Urinary bladder (tissue), 4 donors: ENCODE measurements around the gene DHRS11. TPM values are rescaled to one million over a fixed set of nuclear protein-coding genes. Genes with fewer than 3 reads are reported as not detected.
A peak's percentile ranks its signal among the peaks of the same experiment; 100 is the strongest.
"Not testable (repeated sequence)": the region's sequence is repeated elsewhere in the genome, so short reads cannot be mapped to it uniquely, and the experiment has no call there.

ENCODE experiments used
- DNase-seq: peaks from one replicate; pipeline ENCODE4 v3.0.0-alpha.2; 2015; ENCODE audit errors: extremely low spot score
- H3K27ac ChIP-seq: one replicate; pipeline ENCODE4 v1.5.1; 2013; ENCODE audit warnings: low read depth, mild to moderate bottlenecking, moderate library complexity
- H3K36me3 ChIP-seq: one replicate; pipeline ENCODE4 v1.6.1; 2013; ENCODE audit warnings: mild to moderate bottlenecking, moderate library complexity; ENCODE audit not compliant: insufficient read depth
- H3K4me1 ChIP-seq: one replicate; pipeline ENCODE4 v1.6.1; 2013; ENCODE audit warnings: mild to moderate bottlenecking, moderate library complexity; ENCODE audit not compliant: insufficient read depth
- H3K4me3 ChIP-seq: one replicate; pipeline ENCODE4 v1.5.1; 2013; ENCODE audit warnings: low read depth, low read length
- WGBS: extraction: QIAGEN DNeasy Blood & Tissue Kit; methylation state at CpG from one replicate; pipeline ENCODE4 v1.1.7; 2013; 5-methylcytosine and 5-hydroxymethylcytosine counted together
- polyA plus RNA-seq: library from polyadenylated mRNA; stranded (reverse); fragments of 200-250 nt; gene quantifications from one replicate; pipeline ENCODE4 v1.2.3, GENCODE V29; 2013
- total RNA-seq: library from RNA; depleted of rRNA; stranded (reverse); fragments of >200 nt; gene quantifications from one replicate; pipeline ENCODE4 v1.2.3, GENCODE V29; 2014
- donor health status: healthy with polysubstance abuse.
- donor health status: healthy.

Gene DHRS11
- total and polyA plus RNA-seq, 2 donors: 3.2 to 9.4 TPM

DNA sequence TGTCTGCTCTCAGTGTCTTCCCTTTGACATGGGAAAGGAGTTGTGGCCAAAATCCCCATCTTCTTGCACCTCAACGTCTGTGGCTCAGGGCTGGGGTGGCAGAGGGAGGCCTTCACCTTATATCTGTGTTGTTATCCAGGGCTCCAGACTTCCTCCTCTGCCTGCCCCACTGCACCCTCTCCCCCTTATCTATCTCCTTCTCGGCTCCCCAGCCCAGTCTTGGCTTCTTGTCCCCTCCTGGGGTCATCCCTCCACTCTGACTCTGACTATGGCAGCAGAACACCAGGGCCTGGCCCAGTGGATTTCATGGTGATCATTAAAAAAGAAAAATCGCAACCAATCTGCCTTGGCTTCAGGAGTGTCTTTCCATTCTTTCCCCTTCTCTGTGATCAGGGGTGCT, 8.8 kb downstream of the DHRS11 start:
- 71% methylated on average over 3 of the region's 3 CpGs for WGBS
- Histone ChIP-seq H3K4me3 (no peak overlapping the region), H3K36me3 (no peaks in the 10 kb centered on the region), H3K27ac (no peak overlapping the region), H3K4me1 (no peaks in the 10 kb centered on the region)
- no peak for DNase-seq

DNA sequence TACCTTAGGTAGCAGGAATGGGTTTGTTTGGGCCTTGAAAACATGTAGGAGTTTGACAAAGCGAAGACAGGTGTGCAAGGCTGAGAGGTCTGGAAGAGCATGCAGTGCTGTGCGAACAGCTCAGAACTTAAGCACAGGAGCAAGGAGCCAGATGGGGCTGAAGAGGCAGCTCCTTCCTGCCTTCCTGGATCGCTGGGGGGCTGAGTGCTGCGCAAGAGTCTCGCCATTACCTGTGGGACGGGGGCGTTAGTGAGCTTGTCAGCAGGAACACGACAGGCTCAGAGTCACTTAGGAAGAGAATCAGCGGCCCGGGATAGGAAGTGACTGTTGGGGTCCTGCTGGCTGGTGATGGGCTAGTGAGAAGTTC, 9.2 kb downstream of the DHRS11 start:
- no peak for DNase-seq
- Histone ChIP-seq H3K4me3 (peak overlapping the region; percentile 69), H3K27ac (peak overlapping the region; percentile 64), H3K4me1 (no peaks in the 10 kb centered on the region), H3K36me3 (no peaks in the 10 kb centered on the region)
- WGBS: 13% methylated on average over 10 of the region's 10 CpGs

DNA sequence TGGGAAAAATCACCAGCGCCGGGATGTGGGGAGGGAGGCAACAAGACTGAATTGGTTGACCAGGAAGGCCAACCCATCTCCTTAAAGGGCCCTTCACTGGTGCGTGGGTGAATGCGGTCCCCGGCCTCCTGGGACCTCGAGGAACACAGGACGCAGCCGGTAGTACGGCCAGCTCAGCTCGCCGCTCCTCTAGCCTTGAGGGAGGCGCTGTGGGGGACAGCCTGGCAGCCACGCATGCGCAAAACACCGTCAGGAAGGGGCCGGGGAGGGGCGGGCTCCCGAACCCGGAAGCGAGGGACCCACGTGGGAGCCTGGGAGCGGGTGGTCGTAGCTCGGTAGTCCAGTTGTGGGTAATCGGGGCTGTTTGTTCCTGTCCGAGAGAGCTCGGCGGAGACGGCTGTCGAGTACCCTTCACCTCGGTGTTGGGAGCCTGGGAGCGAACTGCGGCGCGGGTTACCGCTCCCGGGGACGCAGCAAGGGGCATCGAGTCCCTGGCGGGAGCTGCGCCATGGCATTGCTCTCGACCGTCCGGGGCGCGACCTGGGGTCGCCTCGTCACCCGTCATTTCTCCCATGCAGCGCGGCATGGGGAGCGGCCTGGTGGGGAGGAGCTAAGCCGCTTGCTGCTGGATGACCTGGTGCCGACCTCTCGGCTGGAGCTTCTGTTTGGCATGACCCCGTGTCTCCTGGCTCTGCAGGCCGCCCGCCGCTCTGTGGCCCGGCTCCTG, 9.8 kb downstream of the DHRS11 start, which contains the start of gene MRM1:
TSS of gene MRM1 (plus strand) at position 281 of the 727 bp plus-strand sequence. CDS start at position 509, 228 bp downstream.
- H3K4me1 ChIP-seq: no peaks in the 10 kb centered on the region
- peak within 1 kb of the TSS; percentile 69 for H3K4me3 ChIP-seq
- peak; percentile 72 for DNase-seq
- H3K36me3 ChIP-seq: no peaks in the 10 kb centered on the region
- H3K27ac ChIP-seq: peak within 1 kb of the TSS; percentile 64
- WGBS: under 1% methylated on average over 60 of the region's 60 CpGs

DNA sequence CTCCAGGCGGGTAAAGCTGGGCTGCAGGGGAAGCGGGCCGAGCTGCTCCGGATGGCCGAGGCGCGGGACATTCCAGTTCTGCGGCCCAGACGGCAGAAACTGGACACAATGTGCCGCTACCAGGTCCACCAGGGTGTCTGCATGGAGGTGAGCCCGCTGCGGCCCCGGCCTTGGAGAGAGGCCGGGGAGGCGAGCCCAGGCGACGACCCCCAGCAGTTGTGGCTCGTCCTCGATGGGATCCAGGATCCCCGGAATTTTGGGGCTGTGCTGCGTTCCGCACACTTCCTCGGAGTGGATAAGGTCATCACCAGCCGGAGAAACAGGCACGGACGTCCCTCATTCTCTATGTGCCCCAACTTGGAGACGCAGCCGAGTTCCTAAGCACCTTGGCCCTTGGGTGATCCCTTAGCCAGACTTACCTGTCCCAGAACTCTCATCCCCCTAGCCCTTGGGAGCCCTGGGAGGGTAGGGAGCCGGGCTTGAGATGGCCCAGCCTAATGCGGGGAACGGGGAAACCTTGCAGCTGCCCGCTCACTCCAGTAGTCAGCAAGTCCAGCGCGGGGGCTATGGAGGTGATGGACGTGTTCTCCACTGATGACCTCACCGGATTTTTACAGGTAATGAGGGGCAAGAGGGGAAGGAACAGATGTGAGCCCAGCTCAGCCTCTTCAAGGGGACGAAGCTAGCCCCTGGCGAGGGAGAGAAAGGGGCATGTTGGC, 10.5 kb downstream of the DHRS11 start:
- WGBS: 4% methylated on average over 38 of the region's 38 CpGs
- no peak for DNase-seq
- peak overlapping the region; percentile 69 for H3K4me3 ChIP-seq
- no peaks in the 10 kb centered on the region for H3K4me1 ChIP-seq
- H3K27ac ChIP-seq: no peak overlapping the region
- no peaks in the 10 kb centered on the region for H3K36me3 ChIP-seq

DNA sequence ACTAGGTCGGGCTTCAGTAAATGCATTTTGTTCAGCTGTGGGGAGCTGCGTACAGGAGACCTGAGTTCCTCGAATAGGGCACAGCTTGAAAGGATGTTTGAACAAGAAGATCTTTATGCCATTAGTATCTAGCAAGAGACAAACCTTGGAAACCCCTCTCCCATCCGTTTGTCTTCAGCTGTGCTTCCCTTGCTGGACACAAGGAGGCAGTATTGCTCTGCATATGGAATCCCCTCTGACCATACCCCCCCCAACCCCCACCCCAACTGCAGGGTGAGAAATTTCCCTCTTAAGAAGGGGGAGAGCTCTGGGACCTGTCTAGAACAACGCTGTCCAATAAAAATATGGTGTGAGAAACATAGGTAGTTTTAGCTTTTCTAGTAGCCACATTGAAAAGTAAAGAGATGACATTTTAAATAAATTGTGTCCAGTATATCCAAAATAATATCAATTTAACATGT, 11.3 kb downstream of the DHRS11 start:
- Histone ChIP-seq H3K4me3 (peak overlapping the region; percentile 69), H3K27ac (no peak overlapping the region), H3K36me3 (no peaks in the 10 kb centered on the region)

DNA sequence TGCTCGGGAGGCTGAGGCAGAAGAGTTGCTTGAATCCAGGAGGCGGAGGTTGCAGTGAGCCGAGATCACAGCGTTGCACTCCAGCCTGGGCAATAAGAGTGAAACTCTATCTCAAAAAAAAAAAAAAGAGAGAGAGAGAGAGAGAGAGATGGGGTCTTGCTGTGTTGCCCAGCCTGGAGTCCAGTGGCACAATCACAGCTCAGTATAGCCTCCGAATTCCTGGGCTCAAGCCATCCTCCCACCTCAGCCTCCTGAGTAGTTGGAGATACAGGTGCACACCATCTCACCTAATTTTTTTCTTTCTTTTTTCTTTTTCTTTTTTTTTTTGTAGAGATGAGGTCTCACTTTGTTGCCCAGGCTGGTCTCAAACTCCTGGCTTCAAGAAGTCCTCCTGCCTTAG, 13.3 kb downstream of the DHRS11 start:
- not testable (repeated sequence) for H3K36me3 ChIP-seq, H3K4me3 ChIP-seq, H3K27ac ChIP-seq, H3K4me1 ChIP-seq, DNase-seq
- 97% methylated on average over 5 of the region's 5 CpGs for WGBS

More for the DNA sequence above, 11.3 kb downstream of the DHRS11 start:
- no peak for DNase-seq
- 17% methylated on average over 5 of the region's 5 CpGs for WGBS
- H3K4me1 ChIP-seq: no peaks in the 10 kb centered on the region

DNA sequence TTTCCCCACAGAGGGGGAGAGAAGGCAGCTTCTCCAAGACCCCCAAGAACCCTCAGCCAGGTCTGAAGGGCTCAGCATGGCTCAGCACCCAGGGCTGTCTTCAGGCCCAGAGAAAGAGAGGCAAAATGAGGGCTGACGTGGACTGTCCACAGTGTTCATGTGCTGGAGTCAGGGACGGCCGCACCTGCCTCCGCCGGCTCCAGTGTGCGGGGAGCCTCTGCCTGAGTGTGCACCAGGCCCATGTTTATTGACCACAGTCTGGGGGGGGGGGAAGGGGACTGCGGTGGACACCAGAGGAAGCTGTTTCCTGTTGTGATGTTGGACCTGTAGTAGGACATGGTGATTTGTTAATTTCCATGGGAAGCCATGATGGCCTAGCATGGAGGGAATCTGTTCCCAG, 16.6 kb downstream of the DHRS11 start:
- no peaks in the 10 kb centered on the region for H3K4me1 ChIP-seq
- no peaks in the 10 kb centered on the region for H3K36me3 ChIP-seq
- no peak for DNase-seq
- H3K4me3 ChIP-seq: no peak overlapping the region
- WGBS: 79% methylated on average over 7 of the region's 7 CpGs
- H3K27ac ChIP-seq: no peak overlapping the region

DNA sequence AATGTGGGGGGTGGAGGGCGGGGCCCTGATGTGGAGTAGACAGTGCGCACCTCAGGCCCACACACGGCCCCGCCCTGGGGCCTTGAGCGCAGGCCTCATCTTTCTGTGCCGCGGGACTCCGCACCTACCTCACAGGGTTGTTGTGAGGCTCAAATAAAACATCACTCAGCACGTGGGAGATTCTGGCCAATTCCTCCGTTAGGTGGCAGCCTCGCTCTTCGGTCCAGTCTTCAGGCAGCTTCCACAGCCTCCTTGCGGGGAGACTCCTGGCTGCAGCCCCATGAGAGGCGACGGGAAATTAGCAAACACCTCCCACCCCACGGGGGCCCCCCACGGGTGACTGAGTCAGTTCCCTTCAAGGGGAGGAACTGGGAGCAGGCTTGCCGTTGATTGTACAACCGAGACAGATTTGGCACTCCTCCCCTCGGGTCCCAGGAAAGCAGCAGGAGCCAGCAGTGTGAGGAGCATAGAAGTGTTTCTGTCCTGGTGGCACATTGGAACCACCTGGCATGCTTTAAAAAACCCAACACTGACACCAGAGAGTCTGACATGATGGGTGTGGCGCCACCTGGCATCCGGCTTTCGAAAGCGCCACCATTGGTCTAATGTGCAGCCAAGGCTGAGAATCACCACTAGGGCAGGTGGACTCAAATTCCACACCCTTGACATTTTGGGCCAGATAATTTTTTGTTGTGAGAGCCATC, 17.3 kb downstream of the DHRS11 start:
- no peak overlapping the region for H3K4me3 ChIP-seq

DNA sequence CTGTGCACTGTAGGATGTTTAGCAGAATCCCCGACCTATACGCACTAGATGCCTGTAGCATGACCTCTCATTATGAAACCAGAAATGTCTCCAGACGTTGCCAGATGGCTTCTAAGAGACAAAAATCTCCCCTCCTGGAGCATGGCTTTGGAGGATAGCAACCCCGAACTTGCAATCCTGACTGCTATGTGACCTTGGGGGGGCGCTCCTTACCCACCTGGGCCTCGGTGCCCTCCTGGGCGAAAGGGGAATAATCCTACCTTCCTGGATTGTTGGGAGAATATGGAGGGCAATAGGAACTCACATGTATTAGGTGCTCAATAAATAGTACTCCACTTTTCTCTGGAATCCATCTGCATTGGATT, 17.8 kb downstream of the DHRS11 start:
- WGBS: 74% methylated on average over 7 of the region's 7 CpGs
- no peak overlapping the region for H3K4me3 ChIP-seq
- no peak for DNase-seq
- H3K4me1 ChIP-seq: no peaks in the 10 kb centered on the region
- H3K36me3 ChIP-seq: no peaks in the 10 kb centered on the region
- no peak overlapping the region for H3K27ac ChIP-seq

More for the DNA sequence above, 17.3 kb downstream of the DHRS11 start:
- no peak overlapping the region for H3K27ac ChIP-seq
- WGBS: 35% methylated on average over 24 of the region's 24 CpGs
- DNase-seq: no peak
- H3K36me3 ChIP-seq: no peaks in the 10 kb centered on the region
- no peaks in the 10 kb centered on the region for H3K4me1 ChIP-seq

DNA sequence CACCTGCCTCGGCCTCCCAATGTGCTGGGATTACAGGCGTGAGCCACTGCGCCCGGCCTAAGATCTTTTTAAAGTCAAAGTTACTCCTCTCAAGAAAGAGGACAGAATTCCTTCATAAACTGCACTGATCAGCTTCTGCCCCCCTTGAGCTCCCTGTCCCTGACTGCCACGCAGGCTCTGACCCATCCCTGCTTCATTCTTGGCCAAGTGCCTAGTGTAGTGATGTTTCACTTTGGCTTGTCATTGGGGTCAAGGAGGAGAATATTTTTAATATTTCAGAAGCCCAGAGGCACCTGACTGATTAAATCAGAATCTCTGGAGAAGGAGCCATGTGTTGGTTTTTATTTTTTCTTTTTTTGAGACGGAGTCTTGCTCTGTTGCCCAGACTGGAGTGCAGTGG, 18.8 kb downstream of the DHRS11 start:
- Histone ChIP-seq H3K27ac (no peak overlapping the region), H3K4me3 (no peak overlapping the region), H3K4me1 (no peaks in the 10 kb centered on the region), H3K36me3 (no peaks in the 10 kb centered on the region)
- DNase-seq: no peak
- 72% methylated on average over 6 of the region's 6 CpGs for WGBS

DNA sequence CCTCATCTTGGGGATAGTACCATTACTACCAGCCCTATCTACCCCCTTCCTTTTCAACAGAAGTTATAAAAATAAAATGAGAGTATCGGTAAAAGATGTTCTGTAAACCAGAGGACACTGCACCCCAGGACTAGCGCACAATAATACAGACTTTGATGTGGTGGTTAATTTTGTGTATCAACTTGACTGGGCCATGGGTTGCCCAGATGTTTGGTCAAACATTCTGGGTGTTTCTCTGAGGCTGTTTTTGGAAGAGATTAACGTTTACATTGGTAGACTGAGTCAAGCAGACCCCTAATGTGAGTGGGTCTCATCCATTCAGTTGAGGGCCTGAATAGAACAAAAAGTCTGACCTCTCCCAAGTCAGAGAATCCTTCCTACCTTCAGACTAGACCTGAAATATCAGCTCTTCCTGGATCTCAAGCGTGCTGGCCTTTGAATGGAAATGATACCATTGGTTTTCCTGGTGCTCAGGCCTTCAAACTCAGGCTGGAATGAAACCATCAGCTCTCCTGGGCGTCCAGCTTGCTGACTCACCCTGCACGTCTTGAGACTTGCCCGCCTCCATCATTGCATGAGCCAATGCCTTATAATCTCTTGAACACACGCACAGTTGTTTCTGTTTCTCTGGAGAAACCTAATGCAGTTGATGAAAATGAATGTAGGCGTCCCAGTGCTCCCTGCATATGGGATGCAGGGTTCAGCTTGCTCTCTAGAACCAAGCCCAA, 19.8 kb downstream of the DHRS11 start:
- Histone ChIP-seq H3K27ac (no peak overlapping the region), H3K36me3 (no peaks in the 10 kb centered on the region), H3K4me1 (no peaks in the 10 kb centered on the region), H3K4me3 (no peak overlapping the region)
- 70% methylated on average over 9 of the region's 9 CpGs for WGBS
- DNase-seq: no peak

DNA sequence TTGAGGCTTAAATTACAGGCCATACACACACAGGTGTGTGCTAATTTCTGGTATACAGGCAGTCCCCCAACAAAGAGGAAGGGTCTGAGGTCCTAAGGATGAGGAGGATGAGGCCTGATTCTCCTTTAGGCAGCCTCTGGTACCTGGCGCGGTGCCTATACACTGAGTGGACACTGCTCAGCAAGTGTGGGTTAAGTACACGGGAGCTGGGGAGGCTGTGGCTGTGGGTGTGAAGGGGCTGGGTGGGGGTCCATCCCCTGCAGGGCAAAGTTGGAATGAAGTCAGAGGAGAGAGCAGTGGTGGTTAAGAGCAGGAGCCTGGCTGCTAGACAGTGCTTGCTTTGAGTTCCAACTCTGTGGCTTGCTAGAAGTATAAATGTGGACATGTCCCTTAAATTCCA, 20.6 kb downstream of the DHRS11 start:
- DNase-seq: no peak
- no peaks in the 10 kb centered on the region for H3K4me1 ChIP-seq
- no peaks in the 10 kb centered on the region for H3K36me3 ChIP-seq
- WGBS: 75% methylated on average over 3 of the region's 3 CpGs
- no peak overlapping the region for H3K4me3 ChIP-seq
- H3K27ac ChIP-seq: no peak overlapping the region

DNA sequence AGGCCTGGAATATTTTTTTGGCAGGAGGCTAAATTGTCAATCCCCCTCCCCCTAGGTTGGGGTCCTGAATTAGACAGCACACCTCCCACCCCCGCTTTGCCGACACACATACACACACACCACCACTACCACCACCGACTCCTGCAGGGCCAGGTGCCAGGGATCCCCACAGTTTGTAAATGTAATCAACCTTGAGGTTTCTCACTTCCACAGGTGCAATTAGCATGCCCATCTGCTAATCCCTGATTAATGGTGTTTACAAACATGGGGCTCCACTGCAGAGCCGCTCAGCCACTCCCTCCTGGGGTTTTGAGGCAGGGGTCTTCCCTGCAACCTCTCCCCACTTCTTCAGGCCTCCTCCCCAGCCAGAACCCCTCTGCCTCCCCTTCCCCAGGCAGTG, 21.5 kb downstream of the DHRS11 start:
- no peak for DNase-seq
- Histone ChIP-seq H3K36me3 (no peaks in the 10 kb centered on the region), H3K4me3 (no peak overlapping the region), H3K27ac (no peak overlapping the region), H3K4me1 (no peaks in the 10 kb centered on the region)
- 42% methylated on average over 4 of the region's 4 CpGs for WGBS
